HepG2 (cell line): Measurements from ENCODE around the gene NPW. TPM values are rescaled to one million over a fixed set of nuclear protein-coding genes. Genes with fewer than 3 reads are reported as not detected.

ENCODE experiments used
- AGO2 ChIP-seq: fragments of 200-400 bp; formaldehyde crosslinking; optimal IDR thresholded peaks from 2 replicates; pipeline ENCODE3; 2017; ENCODE audit warnings: mild to moderate bottlenecking, low read depth, low read length, moderate library complexity
- ATF7 ChIP-seq, 2 experiments: fragments of 450-650 bp in 1 of 2; sonication (generic) in 1 of 2; formaldehyde crosslinking in 1 of 2; IDR thresholded peaks; 2 replicates each; pipeline versions ENCODE4 v1.4.0 to v1.6.1; 2016 to 2020; ENCODE audit warnings: antibody characterized with exemption in 1 of 2, mild to moderate bottlenecking in 1 of 2, missing genetic modification reagents in 1 of 2
- CSRNP2 ChIP-seq: sonication (generic); formaldehyde crosslinking; conservative IDR thresholded peaks from 2 replicates; pipeline ENCODE4 v1.8.0; 2022; ENCODE audit warnings: low read depth, missing genetic modification reagents
- FOXC1 ChIP-seq: sonication (generic); formaldehyde crosslinking; IDR thresholded peaks from 2 replicates; pipeline ENCODE4 v1.8.0; 2022; ENCODE audit warnings: mild to moderate bottlenecking, missing genetic modification reagents, borderline replicate concordance
- HMGXB3 ChIP-seq: sonication (generic); formaldehyde crosslinking; IDR thresholded peaks from 2 replicates; pipeline ENCODE4 v1.4.0; 2020; ENCODE audit warnings: missing genetic modification reagents, borderline replicate concordance
- HNRNPL ChIP-seq: fragments of 200-400 bp; formaldehyde crosslinking; IDR thresholded peaks from 2 replicates; pipeline ENCODE4 v1.6.1; 2017; ENCODE audit warnings: mild to moderate bottlenecking, low read depth, low read length
- LCORL ChIP-seq, 2 experiments: fragments of 450-650 bp in 1 of 2; sonication (generic) in 1 of 2; formaldehyde crosslinking in 1 of 2; IDR thresholded peaks; 2 replicates each; pipeline versions ENCODE4 v1.5.0 to v1.6.1; 2017 to 2020; ENCODE audit warnings: antibody characterized with exemption in 1 of 2, missing genetic modification reagents in 1 of 2
- MAZ ChIP-seq, 2 experiments: sonication (generic) in 1 of 2; formaldehyde crosslinking in 1 of 2; IDR thresholded peaks; 2 replicates each; pipeline versions ENCODE4 v1.5.0 to v1.6.1; 2012 to 2020; ENCODE audit warnings: low read depth in 2 of 2, mild to moderate bottlenecking in 2 of 2, borderline replicate concordance in 1 of 2, improper control_type of control experiment in 1 of 2, low read length in 1 of 2, missing genetic modification reagents in 1 of 2, moderate library complexity in 1 of 2
- MEIS1 ChIP-seq: sonication (generic); formaldehyde crosslinking; IDR thresholded peaks from 2 replicates; pipeline ENCODE4 v1.9.0; 2021; ENCODE audit warnings: mild to moderate bottlenecking, missing genetic modification reagents, moderate library complexity, borderline replicate concordance
- NONO ChIP-seq, 2 experiments: fragments of 450-650 bp in 1 of 2; sonication (generic) in 1 of 2; formaldehyde crosslinking in 1 of 2; IDR thresholded peaks in 1 of 2; conservative IDR thresholded peaks in 1 of 2; 2 replicates each; pipeline versions ENCODE4 v1.6.1 to v1.8.0; 2017 to 2022; ENCODE audit warnings: mild to moderate bottlenecking in 1 of 2, missing genetic modification reagents in 1 of 2, moderate library complexity in 1 of 2
- NR2F6 ChIP-seq, 2 experiments: IDR thresholded peaks; 2 replicates each; pipeline ENCODE4 v1.6.1; 2016; ENCODE audit warnings: antibody characterized with exemption in 1 of 2, mild to moderate bottlenecking in 1 of 2
- ONECUT2 ChIP-seq: sonication (generic); formaldehyde crosslinking; IDR thresholded peaks from 2 replicates; pipeline ENCODE4 v1.4.0; 2020; ENCODE audit warnings: missing genetic modification reagents
- PHF8 ChIP-seq: sonication (generic); formaldehyde crosslinking; IDR thresholded peaks from 2 replicates; pipeline ENCODE4 v1.5.0; 2020; ENCODE audit warnings: missing genetic modification reagents
- POLR2AphosphoS2 ChIP-seq: IDR thresholded peaks from 2 replicates; pipeline ENCODE4 v1.6.1; 2011; ENCODE audit warnings: low read depth, low read length, improper control_type of control experiment
- SAP130 ChIP-seq: IDR thresholded peaks from 2 replicates; pipeline ENCODE4 v1.6.1; 2016; ENCODE audit warnings: low read depth
- ZNF672 ChIP-seq: sonication (generic); formaldehyde crosslinking; IDR thresholded peaks from 2 replicates; pipeline ENCODE4 v1.8.1; 2022; ENCODE audit warnings: missing genetic modification reagents
- ZNF883 ChIP-seq: sonication (generic); formaldehyde crosslinking; IDR thresholded peaks from 2 replicates; pipeline ENCODE4 v1.5.1; 2020; ENCODE audit warnings: mild to moderate bottlenecking, missing genetic modification reagents; ENCODE audit errors: not compliant biosample characterization
- ZSCAN30 ChIP-seq: sonication (generic); formaldehyde crosslinking; IDR thresholded peaks from 2 replicates; pipeline ENCODE4 v1.5.0; 2020; ENCODE audit warnings: mild to moderate bottlenecking, missing genetic modification reagents
- ZZZ3 ChIP-seq: sonication (generic); formaldehyde crosslinking; IDR thresholded peaks from 2 replicates; pipeline ENCODE4 v1.4.0; 2020; ENCODE audit warnings: missing genetic modification reagents, mild to moderate bottlenecking, borderline replicate concordance
- polyA plus RNA-seq, 8 experiments: library from polyadenylated mRNA; depleted of rRNA in 3 of 8; stranded (reverse) in 7 of 8; unstranded in 1 of 8; fragments of >200 nt; fragmentation: Illumina TruSeq in 4 of 8; extraction: Trizol in 4 of 8; gene quantifications; 2 replicates each; pipeline versions ENCODE4 v1.2.1 to v1.2.3, GENCODE V29; 2011 to 2016; ENCODE audit warnings: low read depth in 4 of 8, missing spikeins in 1 of 8, mixed read lengths in 1 of 8; ENCODE audit not compliant: insufficient read depth in 1 of 8
- total RNA-seq, 5 experiments: library from RNA; depleted of rRNA; stranded (reverse); fragments of >200 nt; fragmentation: Illumina TruSeq; extraction: Trizol; gene quantifications; 2 replicates each; pipeline ENCODE4 v1.2.3, GENCODE V29; 2016; ENCODE audit warnings: low read depth in 1 of 5
- TF ChIP-seq, protein P1 (sequence below): sonication (generic); formaldehyde crosslinking; IDR thresholded peaks from 2 replicates; pipeline ENCODE4 v1.4.0; 2020; ENCODE audit warnings: missing genetic modification reagents

NPW gene
- total and polyA plus RNA-seq, 2 of the 13 experiments (the other 11 are each of a cell fraction or from before 2014, with no cell fraction given), result 0.24 to 0.97 TPM

GRCh38 chr16:1984347-1985225 lies 35.0 kb upstream of the NPW start (continued):
- TF ChIP-seq NONO (IDR thresholded peaks at IDR 0.05) (no peak), NONO (CRISPR knock-in tag; conservative IDR thresholded peaks at IDR 0.05) (peak; percentile 46; the same call in 1 of the 2 replicates), HMGXB3 (CRISPR knock-in tag) (no peak), ZZZ3 (CRISPR knock-in tag) (peak; percentile 53; the same call in 1 of the 2 replicates), MEIS1 (CRISPR knock-in tag) (0 out of 2 replicates have a peak, but pooled peaks have one; percentile 64), ATF7 (IDR thresholded peaks at IDR 0.05) (no peak), ATF7 (CRISPR knock-in tag; IDR thresholded peaks at IDR 0.05) (no peak), MAZ (IDR thresholded peaks at IDR 0.05; ENCODE audit: borderline replicate concordance, low read depth, low read length) (no peak), MAZ (CRISPR knock-in tag; IDR thresholded peaks at IDR 0.05; ENCODE audit: low read depth) (0 out of 2 replicates have a peak, but pooled peaks have one; percentile 11), AGO2 (peak; percentile 55), HNRNPL (0 out of 2 replicates have a peak, but pooled peaks have one; percentile 54), SAP130 (CRISPR knock-in tag) (no peak), FOXC1 (peak; percentile 54; the same call in 1 of the 2 replicates), ONECUT2 (CRISPR knock-in tag) (no peak), NR2F6 (IDR thresholded peaks at IDR 0.05) (no peak), NR2F6 (CRISPR knock-in tag; IDR thresholded peaks at IDR 0.05) (0 out of 2 replicates have a peak, but pooled peaks have one; percentile 14), LCORL (IDR thresholded peaks at IDR 0.05) (no peak), LCORL (CRISPR knock-in tag; IDR thresholded peaks at IDR 0.05) (peak; percentile 54; the same call in 1 of the 2 replicates), ZSCAN30 (CRISPR knock-in tag) (no peak), PHF8 (CRISPR knock-in tag) (peak; percentile 72), ZNF672 (CRISPR knock-in tag) (no peak), ZNF883 (CRISPR knock-in tag) (peak; percentile 1), CSRNP2 (CRISPR knock-in tag) (no peak), POLR2AphosphoS2 (no peak)
- TF ChIP-seq, protein P1, sequence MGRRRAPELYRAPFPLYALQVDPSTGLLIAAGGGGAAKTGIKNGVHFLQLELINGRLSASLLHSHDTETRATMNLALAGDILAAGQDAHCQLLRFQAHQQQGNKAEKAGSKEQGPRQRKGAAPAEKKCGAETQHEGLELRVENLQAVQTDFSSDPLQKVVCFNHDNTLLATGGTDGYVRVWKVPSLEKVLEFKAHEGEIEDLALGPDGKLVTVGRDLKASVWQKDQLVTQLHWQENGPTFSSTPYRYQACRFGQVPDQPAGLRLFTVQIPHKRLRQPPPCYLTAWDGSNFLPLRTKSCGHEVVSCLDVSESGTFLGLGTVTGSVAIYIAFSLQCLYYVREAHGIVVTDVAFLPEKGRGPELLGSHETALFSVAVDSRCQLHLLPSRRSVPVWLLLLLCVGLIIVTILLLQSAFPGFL (CRISPR knock-in tag), result no peak
